ENCODE measurements around the gene CDH4.

The CDH4 gene

DNA sequence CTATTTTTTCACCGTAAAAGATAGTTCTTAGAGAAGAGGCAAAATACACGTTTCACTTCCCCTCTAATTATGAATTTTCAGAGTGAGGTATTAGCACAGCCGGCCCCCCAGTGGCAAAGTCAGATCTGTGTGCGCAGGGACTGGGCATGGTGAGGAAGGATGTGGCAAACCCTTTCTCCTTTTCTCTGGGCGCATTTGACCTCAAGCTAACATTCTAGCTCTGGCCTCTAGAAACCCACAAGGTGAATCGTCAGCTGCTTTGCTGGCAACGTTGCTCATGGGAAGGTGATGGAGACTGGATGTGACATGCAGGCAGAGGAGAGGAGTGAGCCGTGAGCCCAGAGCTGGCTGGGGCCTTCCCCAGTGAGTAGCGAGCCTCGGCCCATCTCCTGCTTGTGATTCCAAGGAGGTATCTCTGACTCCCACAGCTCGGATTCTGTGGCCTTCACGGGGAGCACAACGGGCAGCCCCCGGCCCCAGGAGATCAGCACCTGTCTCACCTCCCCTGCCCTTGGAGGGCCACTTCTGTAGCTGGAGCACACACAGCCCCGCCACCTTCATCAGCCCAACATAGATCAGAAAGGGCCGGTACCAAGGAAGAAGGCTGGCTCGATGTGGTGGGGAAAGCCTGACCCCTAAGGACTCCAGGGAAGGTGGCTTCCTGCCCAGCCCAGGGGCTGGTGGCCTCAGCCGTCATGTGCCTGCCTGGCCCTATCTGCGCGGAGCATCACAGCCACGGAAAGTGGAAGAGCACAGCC is 660.8 kb downstream of the CDH4 start:
- no peak overlapping the region for H3K27ac ChIP-seq (ENCODE audit: low read depth, low read length)
- no peak overlapping the region for H2BK120ac ChIP-seq (ENCODE audit: low read depth, low read length)
- H4K8ac ChIP-seq (ENCODE audit: low read depth, low read length) = no peak overlapping the region
- H3K79me1 ChIP-seq (ENCODE audit: low read length) = no peaks in the 10 kb centered on the region
- H3K23ac ChIP-seq (ENCODE audit: low read length) = no peak overlapping the region
- H3K18ac ChIP-seq (ENCODE audit: low read length) = no peak overlapping the region
- H2AK5ac ChIP-seq (ENCODE audit: low read length) = no peak overlapping the region
- no peak overlapping the region for H3K4me3 ChIP-seq (ENCODE audit: low read length)
- H4K5ac ChIP-seq (ENCODE audit: low read length) = no peak overlapping the region
- H3K4ac ChIP-seq (ENCODE audit: low read depth, low read length) = no peak overlapping the region
- no peaks in the 10 kb centered on the region for H3K79me2 ChIP-seq (ENCODE audit: control insufficient read depth, insufficient read depth, low read length)
- H3K4me2 ChIP-seq (ENCODE audit: low read length) = no peak overlapping the region
- H3K56ac ChIP-seq (ENCODE audit: low read length) = no peak overlapping the region
- no peaks in the 10 kb centered on the region for H3K36me3 ChIP-seq (ENCODE audit: control insufficient read depth, insufficient read depth, low read length)
- H3K9ac ChIP-seq (ENCODE audit: low read length) = no peak overlapping the region
- whole genome bisulfite sequencing (ENCODE audit: extremely low coverage, insufficient coverage, low lambda C conversion rate) = no CpG with 5 or more reads among the region's 21 CpGs
- H2BK15ac ChIP-seq (replicated peaks; ENCODE audit: low read depth) = no peak overlapping the region
- H3K27me3 ChIP-seq (ENCODE audit: insufficient read depth, low read length, poor library complexity) = no peaks in the 10 kb centered on the region
- H2BK5ac ChIP-seq (ENCODE audit: low read length) = no peak overlapping the region
- no peak for DNase-seq
- no peaks in the 10 kb centered on the region for H3K4me1 ChIP-seq (ENCODE audit: control insufficient read depth, low read depth, low read length)

DNA sequence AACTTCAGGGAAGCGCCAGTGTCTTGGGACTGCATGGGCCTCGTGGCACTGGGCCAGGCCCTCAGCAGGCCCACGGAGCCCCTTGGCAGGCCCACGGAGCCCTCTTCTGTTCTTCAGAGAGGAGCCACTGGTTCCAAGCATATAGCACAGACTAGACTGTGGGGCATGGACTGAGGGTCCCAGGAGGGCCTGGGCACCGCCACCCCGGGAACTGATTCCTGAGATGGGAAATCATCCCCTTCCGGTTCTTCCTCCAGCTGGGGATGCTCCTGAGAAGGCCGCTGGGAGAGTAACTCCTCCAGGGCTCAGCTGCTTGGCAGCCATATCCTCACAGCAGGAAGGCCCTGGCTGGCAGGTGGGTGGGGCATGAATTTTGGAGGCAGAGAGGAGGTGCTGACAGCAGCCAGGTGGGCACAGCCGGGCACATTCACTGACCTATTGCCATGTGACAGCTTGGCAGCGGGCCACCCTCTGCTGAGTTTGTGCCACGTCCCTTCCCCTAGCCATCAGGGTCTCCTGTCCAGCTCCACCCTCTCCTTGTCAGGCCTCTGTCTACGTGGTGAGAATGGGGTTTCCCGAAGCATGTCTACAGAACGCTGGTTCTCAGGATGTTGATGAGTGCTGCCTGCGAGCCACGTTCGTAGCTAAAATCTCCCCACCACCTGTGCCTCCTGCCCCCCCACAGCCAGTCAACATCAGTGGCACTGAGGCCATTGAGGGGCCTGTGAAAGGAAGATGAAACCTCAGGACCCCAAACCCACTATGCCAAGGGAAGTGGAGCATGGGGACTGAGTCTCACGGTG is 661.6 kb downstream of the CDH4 start:
- Histone ChIP-seq H3K56ac (ENCODE audit: low read length) (no peak overlapping the region), H3K27me3 (ENCODE audit: insufficient read depth, low read length, poor library complexity) (no peaks in the 10 kb centered on the region), H4K8ac (ENCODE audit: low read depth, low read length) (no peak overlapping the region), H3K4me1 (ENCODE audit: control insufficient read depth, low read depth, low read length) (no peaks in the 10 kb centered on the region), H2BK15ac (replicated peaks; ENCODE audit: low read depth) (no peak overlapping the region), H4K5ac (ENCODE audit: low read length) (no peak overlapping the region), H3K79me1 (ENCODE audit: low read length) (no peaks in the 10 kb centered on the region), H3K4me3 (ENCODE audit: low read length) (no peak overlapping the region), H3K4ac (ENCODE audit: low read depth, low read length) (no peak overlapping the region), H3K4me2 (ENCODE audit: low read length) (no peak overlapping the region), H3K79me2 (ENCODE audit: control insufficient read depth, insufficient read depth, low read length) (no peaks in the 10 kb centered on the region), H3K23ac (ENCODE audit: low read length) (no peak overlapping the region), H3K27ac (ENCODE audit: low read depth, low read length) (no peak overlapping the region), H2AK5ac (ENCODE audit: low read length) (no peak overlapping the region), H3K9ac (ENCODE audit: low read length) (no peak overlapping the region), H3K36me3 (ENCODE audit: control insufficient read depth, insufficient read depth, low read length) (no peaks in the 10 kb centered on the region), H3K18ac (ENCODE audit: low read length) (no peak overlapping the region), H2BK120ac (ENCODE audit: low read depth, low read length) (no peak overlapping the region), H2BK5ac (ENCODE audit: low read length) (no peak overlapping the region)
- DNase-seq = no peak
- no CpG with 5 or more reads among the region's 18 CpGs for WGBS (ENCODE audit: extremely low coverage, insufficient coverage, low lambda C conversion rate)

DNA sequence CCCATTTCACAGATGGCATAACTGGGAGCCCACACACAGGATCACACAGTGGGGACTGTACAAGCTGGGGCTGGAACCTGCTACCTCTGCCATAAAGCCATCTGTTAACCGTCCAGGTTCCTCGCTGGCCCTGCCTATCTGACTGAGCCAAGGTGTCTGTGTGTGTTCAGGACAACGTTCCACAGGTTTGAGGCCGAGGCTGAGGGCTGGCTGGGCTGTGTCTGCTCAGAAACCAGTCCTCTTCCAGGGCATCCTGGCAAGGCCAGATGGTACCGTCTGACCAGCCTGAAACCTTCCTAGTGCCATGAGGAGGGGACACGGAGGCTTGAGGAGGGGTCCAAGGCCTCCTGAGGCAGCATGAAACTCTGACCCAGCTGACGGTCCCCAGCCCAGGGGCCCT is 663.0 kb downstream of the CDH4 start:
- Histone ChIP-seq H3K56ac (ENCODE audit: low read length) (no peak overlapping the region), H3K27ac (ENCODE audit: low read depth, low read length) (no peak overlapping the region), H3K4me2 (ENCODE audit: low read length) (no peak overlapping the region), H2BK120ac (ENCODE audit: low read depth, low read length) (no peak overlapping the region), H3K9ac (ENCODE audit: low read length) (no peak overlapping the region), H3K4me1 (ENCODE audit: control insufficient read depth, low read depth, low read length) (no peaks in the 10 kb centered on the region), H2AK5ac (ENCODE audit: low read length) (no peak overlapping the region), H4K5ac (ENCODE audit: low read length) (no peak overlapping the region), H3K36me3 (ENCODE audit: control insufficient read depth, insufficient read depth, low read length) (no peaks in the 10 kb centered on the region), H3K4ac (ENCODE audit: low read depth, low read length) (no peak overlapping the region), H3K79me1 (ENCODE audit: low read length) (no peaks in the 10 kb centered on the region), H3K27me3 (ENCODE audit: insufficient read depth, low read length, poor library complexity) (no peaks in the 10 kb centered on the region), H3K4me3 (ENCODE audit: low read length) (no peak overlapping the region), H4K8ac (ENCODE audit: low read depth, low read length) (no peak overlapping the region), H3K18ac (ENCODE audit: low read length) (no peak overlapping the region), H3K79me2 (ENCODE audit: control insufficient read depth, insufficient read depth, low read length) (no peaks in the 10 kb centered on the region), H3K23ac (ENCODE audit: low read length) (no peak overlapping the region), H2BK15ac (replicated peaks; ENCODE audit: low read depth) (no peak overlapping the region), H2BK5ac (ENCODE audit: low read length) (no peak overlapping the region)
- no peak for DNase-seq
- no CpG with 5 or more reads among the region's 7 CpGs for WGBS (ENCODE audit: extremely low coverage, insufficient coverage, low lambda C conversion rate)

DNA sequence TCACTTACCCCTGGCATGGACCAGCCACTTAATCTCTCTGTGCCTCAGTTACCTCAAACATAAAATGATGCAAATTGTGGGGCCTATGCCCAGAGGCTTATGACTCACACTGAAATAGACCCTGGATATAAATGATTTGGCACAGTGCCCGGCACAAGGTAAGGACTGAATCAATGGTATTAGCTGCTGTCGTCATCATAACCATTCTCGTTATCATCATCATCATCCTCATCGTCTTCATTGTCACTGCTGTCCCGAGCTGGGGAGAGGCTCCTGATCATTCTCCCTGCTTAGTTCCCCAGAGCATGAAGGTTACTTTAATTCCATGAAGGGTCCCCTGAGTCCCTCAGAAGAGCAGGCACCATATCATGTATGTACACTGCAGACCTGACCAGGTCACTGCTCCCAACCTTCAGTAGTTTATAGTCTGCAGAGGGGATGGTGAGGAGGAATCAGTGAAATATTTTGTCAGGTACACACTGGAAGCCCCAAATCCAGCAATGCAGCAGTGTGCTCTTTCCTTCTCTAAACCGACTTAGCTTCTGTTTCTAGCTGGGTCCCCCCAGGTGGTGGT is 664.3 kb downstream of the CDH4 start:
- H3K79me1 ChIP-seq (ENCODE audit: low read length) = no peaks in the 10 kb centered on the region
- no peak overlapping the region for H3K18ac ChIP-seq (ENCODE audit: low read length)
- H4K8ac ChIP-seq (ENCODE audit: low read depth, low read length) = no peak overlapping the region
- no peak overlapping the region for H4K5ac ChIP-seq (ENCODE audit: low read length)
- no peak overlapping the region for H2BK15ac ChIP-seq (replicated peaks; ENCODE audit: low read depth)
- no CpG with 5 or more reads among the region's 6 CpGs for WGBS (ENCODE audit: extremely low coverage, insufficient coverage, low lambda C conversion rate)
- H3K4ac ChIP-seq (ENCODE audit: low read depth, low read length) = no peak overlapping the region
- no peak overlapping the region for H3K4me2 ChIP-seq (ENCODE audit: low read length)
- no peak overlapping the region for H3K9ac ChIP-seq (ENCODE audit: low read length)
- H3K4me3 ChIP-seq (ENCODE audit: low read length) = no peak overlapping the region
- no peak overlapping the region for H3K23ac ChIP-seq (ENCODE audit: low read length)
- H2AK5ac ChIP-seq (ENCODE audit: low read length) = no peak overlapping the region
- no peaks in the 10 kb centered on the region for H3K36me3 ChIP-seq (ENCODE audit: control insufficient read depth, insufficient read depth, low read length)
- H3K56ac ChIP-seq (ENCODE audit: low read length) = no peak overlapping the region
- H3K79me2 ChIP-seq (ENCODE audit: control insufficient read depth, insufficient read depth, low read length) = no peaks in the 10 kb centered on the region
- H3K27ac ChIP-seq (ENCODE audit: low read depth, low read length) = no peak overlapping the region
- DNase-seq = no peak
- H3K27me3 ChIP-seq (ENCODE audit: insufficient read depth, low read length, poor library complexity) = no peaks in the 10 kb centered on the region
- no peak overlapping the region for H2BK5ac ChIP-seq (ENCODE audit: low read length)
- H3K4me1 ChIP-seq (ENCODE audit: control insufficient read depth, low read depth, low read length) = no peaks in the 10 kb centered on the region
- H2BK120ac ChIP-seq (ENCODE audit: low read depth, low read length) = no peak overlapping the region

DNA sequence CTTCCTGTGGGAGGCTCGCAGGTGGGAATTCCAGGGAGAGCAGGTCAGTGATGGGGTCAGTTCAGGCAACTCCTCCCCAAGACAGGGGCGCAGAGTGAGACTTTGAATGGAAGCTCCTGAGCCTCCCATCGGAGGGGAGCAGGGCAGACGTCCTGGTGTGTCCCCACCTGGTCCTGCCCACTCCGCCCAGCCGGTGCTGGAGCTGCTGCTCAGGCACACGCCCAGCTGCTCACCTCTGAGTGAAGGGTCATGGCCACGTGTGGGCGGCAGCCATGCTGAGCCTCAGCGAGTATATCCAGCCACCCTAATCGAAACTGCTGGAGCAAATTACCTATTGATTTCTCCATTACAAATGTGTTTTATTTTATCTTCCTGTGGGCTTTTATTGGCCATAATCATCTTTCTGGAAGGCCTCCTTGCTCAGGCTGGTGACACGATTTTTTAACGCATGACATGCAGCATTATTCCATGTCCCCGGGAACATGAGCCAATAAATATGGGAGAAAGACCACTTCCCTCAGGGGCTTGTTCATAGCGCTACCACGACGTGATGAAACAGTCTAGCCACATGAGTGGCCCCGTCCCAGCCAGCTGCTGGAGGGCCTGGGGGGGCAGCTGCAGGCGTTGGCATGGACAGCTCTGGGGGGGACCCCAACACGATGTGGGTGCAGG is 665.5 kb downstream of the CDH4 start:
- no peak overlapping the region for H3K4me3 ChIP-seq (ENCODE audit: low read length)
- no peak overlapping the region for H3K56ac ChIP-seq (ENCODE audit: low read length)
- no peak overlapping the region for H3K27ac ChIP-seq (ENCODE audit: low read depth, low read length)
- H3K18ac ChIP-seq (ENCODE audit: low read length) = no peak overlapping the region
- H3K4me2 ChIP-seq (ENCODE audit: low read length) = no peak overlapping the region
- H2BK120ac ChIP-seq (ENCODE audit: low read depth, low read length) = no peak overlapping the region
- H3K4me1 ChIP-seq (ENCODE audit: control insufficient read depth, low read depth, low read length) = no peaks in the 10 kb centered on the region
- no peak overlapping the region for H3K23ac ChIP-seq (ENCODE audit: low read length)
- no peak overlapping the region for H3K4ac ChIP-seq (ENCODE audit: low read depth, low read length)
- no peaks in the 10 kb centered on the region for H3K79me1 ChIP-seq (ENCODE audit: low read length)
- H3K9ac ChIP-seq (ENCODE audit: low read length) = no peak overlapping the region
- no peaks in the 10 kb centered on the region for H3K27me3 ChIP-seq (ENCODE audit: insufficient read depth, low read length, poor library complexity)
- H2BK5ac ChIP-seq (ENCODE audit: low read length) = no peak overlapping the region
- H2BK15ac ChIP-seq (replicated peaks; ENCODE audit: low read depth) = no peak overlapping the region
- no peak for DNase-seq
- no peak overlapping the region for H4K5ac ChIP-seq (ENCODE audit: low read length)
- no peak overlapping the region for H2AK5ac ChIP-seq (ENCODE audit: low read length)
- no peak overlapping the region for H4K8ac ChIP-seq (ENCODE audit: low read depth, low read length)
- no peaks in the 10 kb centered on the region for H3K79me2 ChIP-seq (ENCODE audit: control insufficient read depth, insufficient read depth, low read length)
- H3K36me3 ChIP-seq (ENCODE audit: control insufficient read depth, insufficient read depth, low read length) = no peaks in the 10 kb centered on the region
- WGBS (ENCODE audit: extremely low coverage, insufficient coverage, low lambda C conversion rate) = no CpG with 5 or more reads among the region's 20 CpGs

All from mesendoderm (in vitro differentiated cells).